Activated naive CD4-positive, alpha-beta T cell treated with anti-CD3 and anti-CD28 coated beads, Interleukin-2, amount 50 U/mL, for 16 hours (primary cell): Measurements from ENCODE around the gene MAGEA9B.
"Not testable (repeated sequence)": the region's sequence is repeated elsewhere in the genome, so short reads cannot be mapped to it uniquely, and the experiment has no call there.

Source experiments
- DNase-seq: peaks from one replicate; pipeline ENCODE4 v3.0.0-alpha.2; 2020

Gene MAGEA9B

DNA sequence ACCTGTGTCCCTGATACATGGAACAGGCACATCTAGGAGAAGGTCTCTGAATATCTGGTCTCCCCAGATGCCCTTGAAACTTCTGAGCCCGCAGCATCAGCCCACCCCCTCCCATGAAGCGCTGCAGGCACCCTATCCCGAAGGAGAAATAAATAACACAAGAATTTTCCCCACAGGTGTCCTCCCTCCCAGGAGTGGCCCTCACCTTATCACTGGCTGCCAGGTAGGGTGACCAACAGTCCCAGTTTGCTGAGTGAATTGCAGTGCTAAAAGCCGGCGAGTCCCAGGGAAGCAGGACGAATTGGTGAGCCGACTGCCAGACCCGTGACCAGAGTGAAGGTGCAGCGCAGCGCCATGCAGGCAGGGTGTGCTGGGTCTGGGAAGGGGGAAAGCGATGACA lies 53.3 kb downstream of the MAGEA9B start:
- DNase-seq = not testable (repeated sequence)

DNA sequence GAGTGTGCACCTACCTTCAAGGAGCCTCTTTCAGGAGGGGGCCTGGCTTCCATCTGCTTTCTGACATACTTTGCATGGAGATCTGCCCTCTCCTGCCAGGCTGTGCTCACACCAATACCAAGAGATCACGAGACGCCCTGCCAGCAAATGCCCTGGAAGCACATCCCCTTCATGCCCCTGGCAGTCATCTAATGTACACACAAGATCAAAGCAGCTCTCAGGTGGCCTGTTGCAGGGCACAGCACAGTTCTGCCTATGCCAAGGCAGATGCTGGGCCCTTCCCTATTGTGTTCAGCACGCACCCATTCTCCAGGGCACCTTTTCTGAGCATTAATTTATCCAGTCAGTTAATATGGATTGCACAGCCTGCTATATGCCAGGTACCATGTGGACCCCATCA lies 54.4 kb downstream of the MAGEA9B start:
- DNase-seq = not testable (repeated sequence)
